Karpas-422 (cell line): ENCODE measurements around the gene CA10. TPM values are rescaled to one million over a fixed set of nuclear protein-coding genes. Genes with fewer than 3 reads are reported as not detected.

ENCODE experiments used
- DNase-seq: peaks from one replicate; pipeline ENCODE4 v3.0.0-alpha.2; 2015
- H2AFZ ChIP-seq: fragments of 200-600 bp; sonication (generic); 2 replicates; pipeline ENCODE4 v1.6.1; 2014; ENCODE audit warnings: antibody characterized with exemption, low read length, mixed read lengths
- H3K27ac ChIP-seq: fragments of 200-600 bp; sonication (generic); 2 replicates; pipeline ENCODE4 v1.5.1; 2014; ENCODE audit warnings: mild to moderate bottlenecking, low read length, moderate library complexity
- H3K27me3 ChIP-seq: fragments of 200-600 bp; sonication (generic); 2 replicates; pipeline ENCODE4 v1.6.1; 2014; ENCODE audit warnings: low read length, mixed read lengths
- H3K36me3 ChIP-seq: fragments of 200-600 bp; sonication (generic); 2 replicates; pipeline ENCODE4 v1.6.1; 2014; ENCODE audit warnings: low read length, mixed read lengths; ENCODE audit not compliant: insufficient read depth
- H3K4me1 ChIP-seq: fragments of 200-600 bp; sonication (generic); 2 replicates; pipeline ENCODE4 v1.6.1; 2014; ENCODE audit warnings: mild to moderate bottlenecking, low read length, mixed read lengths
- H3K4me2 ChIP-seq: fragments of 200-600 bp; sonication (generic); 2 replicates; pipeline ENCODE4 v1.6.1; 2014; ENCODE audit warnings: low read length, low read depth, mild to moderate bottlenecking; ENCODE audit not compliant: poor library complexity, severe bottlenecking
- H3K4me3 ChIP-seq: fragments of 200-600 bp; sonication (generic); 2 replicates; pipeline ENCODE4 v1.5.1; 2014; ENCODE audit warnings: mild to moderate bottlenecking, antibody characterized with exemption, low read length, mixed read lengths
- H3K79me2 ChIP-seq: fragments of 200-600 bp; sonication (generic); 2 replicates; pipeline ENCODE4 v1.6.1; 2014; ENCODE audit warnings: mild to moderate bottlenecking, low read length, mixed read lengths
- H3K9ac ChIP-seq: fragments of 200-600 bp; sonication (generic); 2 replicates; pipeline ENCODE4 v1.6.0; 2014; ENCODE audit warnings: low read length
- H3K9me2 ChIP-seq: fragments of 200-600 bp; sonication (generic), shearing (Covaris generic); replicated peaks from 2 replicates; pipeline ENCODE4 v1.6.0; 2014; ENCODE audit warnings: mild to moderate bottlenecking, low read length, moderate library complexity; ENCODE audit not compliant: insufficient read depth
- H3K9me3 ChIP-seq: fragments of 300-700, 200-600 bp; sonication (generic); 2 replicates; pipeline ENCODE4 v1.6.1; 2014; ENCODE audit warnings: low read length, mixed read lengths
- H4K20me1 ChIP-seq: fragments of 200-600 bp; sonication (generic); 2 replicates; pipeline ENCODE4 v1.6.1; 2014; ENCODE audit warnings: mild to moderate bottlenecking, antibody characterized with exemption, low read length, low read depth; ENCODE audit not compliant: insufficient read depth
- total RNA-seq: library from RNA; depleted of rRNA; stranded (reverse); fragments of >200 nt; shearing (Covaris generic); gene quantifications from 2 replicates; pipeline ENCODE4 v1.2.3, GENCODE V29; 2014; ENCODE audit warnings: low replicate concordance

CA10 gene
- total RNA-seq, 1 experiment from 2014 or later = not detected

DNA sequence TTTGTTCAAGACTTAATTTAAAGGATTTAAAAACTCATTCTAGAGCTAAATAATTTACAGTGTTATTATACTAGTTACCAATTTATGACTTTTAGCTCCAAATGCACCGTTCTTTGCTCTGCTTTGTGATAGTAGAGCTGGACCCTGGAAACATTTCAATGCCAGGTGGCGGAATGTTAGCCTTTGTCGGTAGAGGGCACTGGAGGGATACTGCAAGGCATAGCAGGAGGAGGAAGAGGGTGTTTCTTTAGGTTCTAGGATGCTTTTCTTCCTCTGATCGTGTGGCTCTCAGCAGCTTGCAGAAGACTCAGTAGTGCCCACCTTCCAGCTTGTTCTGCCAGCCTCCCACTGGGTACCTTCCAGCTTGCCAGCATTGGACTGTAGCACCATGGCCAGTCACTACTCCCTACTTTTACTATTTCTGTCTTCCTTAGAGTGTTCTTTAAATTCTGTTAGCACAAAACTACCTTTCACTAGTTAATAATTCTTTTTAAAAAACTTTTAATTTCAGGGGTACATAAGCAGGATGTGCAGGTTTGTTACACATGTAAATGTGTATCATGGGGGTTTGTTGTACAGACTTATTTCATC lies 572.9 kb downstream of the CA10 start:
- H3K4me2 ChIP-seq = no peak overlapping the region
- no peaks in the 10 kb centered on the region for H3K79me2 ChIP-seq
- H3K27me3 ChIP-seq = 0 out of 2 replicates have a peak, but pooled peaks cover 2% of the 10 kb centered on the region
- no peak overlapping the region for H2AFZ ChIP-seq
- no peaks in the 10 kb centered on the region for H3K4me1 ChIP-seq
- peak; percentile 71 for DNase-seq
- no peak overlapping the region for H3K27ac ChIP-seq
- no peak overlapping the region for H3K9ac ChIP-seq
- no peak overlapping the region for H3K4me3 ChIP-seq
- no peaks in the 10 kb centered on the region for H3K36me3 ChIP-seq
- no peaks in the 10 kb centered on the region for H3K9me2 ChIP-seq
- no peaks in the 10 kb centered on the region for H3K9me3 ChIP-seq
- no peaks in the 10 kb centered on the region for H4K20me1 ChIP-seq

DNA sequence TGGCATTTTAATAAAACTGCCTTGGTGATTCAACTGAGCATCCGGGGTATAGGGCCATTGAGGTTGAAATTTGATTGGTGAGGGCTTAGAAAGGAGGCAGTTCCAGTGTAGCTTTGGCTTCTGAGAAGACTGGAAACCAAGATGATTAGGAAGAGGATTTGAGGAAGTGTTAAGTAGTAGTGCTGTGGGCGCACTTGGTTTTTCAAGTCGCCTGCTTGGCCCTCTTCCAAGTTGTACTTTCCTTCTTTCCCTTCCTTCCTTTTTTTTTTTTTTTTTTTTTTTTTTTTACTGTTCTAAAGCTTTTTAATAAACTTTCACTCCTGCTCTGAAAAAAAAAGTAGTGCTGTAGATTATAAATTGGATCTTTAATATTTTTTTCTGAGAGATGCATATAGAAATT lies 577.6 kb downstream of the CA10 start:
- no peak for DNase-seq
- H3K9me3 ChIP-seq = no peaks in the 10 kb centered on the region
- H3K4me2 ChIP-seq = no peak overlapping the region

More for the DNA sequence above, 577.6 kb downstream of the CA10 start:
- no peaks in the 10 kb centered on the region for H3K27me3 ChIP-seq
- no peaks in the 10 kb centered on the region for H3K79me2 ChIP-seq
- no peak overlapping the region for H3K9ac ChIP-seq
- no peaks in the 10 kb centered on the region for H4K20me1 ChIP-seq
- no peaks in the 10 kb centered on the region for H3K9me2 ChIP-seq
- H3K4me1 ChIP-seq = no peaks in the 10 kb centered on the region
- no peak overlapping the region for H3K27ac ChIP-seq
- no peaks in the 10 kb centered on the region for H3K36me3 ChIP-seq
- no peak overlapping the region for H2AFZ ChIP-seq
- H3K4me3 ChIP-seq = no peak overlapping the region
